ENCODE data around the gene ILK. TPM values are rescaled to one million over a fixed set of nuclear protein-coding genes. Genes with fewer than 3 reads are reported as not detected.

Gene ILK
- total RNA-seq, 1 donor from 2014 or later = 209 TPM

DNA sequence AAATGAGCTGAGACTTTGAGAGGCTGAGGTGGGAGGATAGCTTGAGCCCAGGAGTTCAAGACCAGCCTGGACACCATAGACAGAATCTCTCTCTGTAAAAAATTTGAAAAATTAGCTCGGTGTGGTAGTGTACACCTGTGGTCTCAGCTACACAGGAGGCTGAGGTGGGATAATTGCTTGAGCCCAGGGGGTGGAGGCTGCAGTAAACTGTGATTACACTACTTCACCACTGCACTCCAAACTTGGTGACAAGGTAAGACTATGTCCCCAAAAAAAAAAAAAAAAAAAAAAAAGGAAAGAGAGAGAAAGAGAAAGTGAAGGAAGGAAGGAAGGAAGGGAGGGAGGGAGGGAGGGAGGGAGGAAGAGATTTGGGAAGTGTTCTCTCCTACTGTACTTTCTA lies 25.4 kb upstream of the ILK start:
- no peak overlapping the region for H3K4me3 ChIP-seq (ENCODE audit: insufficient read depth, low read depth, low read length)
- TF ChIP-seq, protein P1, sequence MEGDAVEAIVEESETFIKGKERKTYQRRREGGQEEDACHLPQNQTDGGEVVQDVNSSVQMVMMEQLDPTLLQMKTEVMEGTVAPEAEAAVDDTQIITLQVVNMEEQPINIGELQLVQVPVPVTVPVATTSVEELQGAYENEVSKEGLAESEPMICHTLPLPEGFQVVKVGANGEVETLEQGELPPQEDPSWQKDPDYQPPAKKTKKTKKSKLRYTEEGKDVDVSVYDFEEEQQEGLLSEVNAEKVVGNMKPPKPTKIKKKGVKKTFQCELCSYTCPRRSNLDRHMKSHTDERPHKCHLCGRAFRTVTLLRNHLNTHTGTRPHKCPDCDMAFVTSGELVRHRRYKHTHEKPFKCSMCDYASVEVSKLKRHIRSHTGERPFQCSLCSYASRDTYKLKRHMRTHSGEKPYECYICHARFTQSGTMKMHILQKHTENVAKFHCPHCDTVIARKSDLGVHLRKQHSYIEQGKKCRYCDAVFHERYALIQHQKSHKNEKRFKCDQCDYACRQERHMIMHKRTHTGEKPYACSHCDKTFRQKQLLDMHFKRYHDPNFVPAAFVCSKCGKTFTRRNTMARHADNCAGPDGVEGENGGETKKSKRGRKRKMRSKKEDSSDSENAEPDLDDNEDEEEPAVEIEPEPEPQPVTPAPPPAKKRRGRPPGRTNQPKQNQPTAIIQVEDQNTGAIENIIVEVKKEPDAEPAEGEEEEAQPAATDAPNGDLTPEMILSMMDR (IDR thresholded peaks at IDR 0.05; ENCODE audit: insufficient read depth, low read depth, low read length) = no peak
- no peak for TF ChIP-seq EZH2 (IDR thresholded peaks at IDR 0.05; ENCODE audit: insufficient read depth, low read length)
- H3K9ac ChIP-seq (ENCODE audit: low read length) = no peak overlapping the region
- H2AFZ ChIP-seq (ENCODE audit: low read depth, low read length) = no peak overlapping the region
- H3K27ac ChIP-seq (ENCODE audit: low read depth, low read length) = no peak overlapping the region
- H3K79me2 ChIP-seq (ENCODE audit: insufficient read depth, low read length) = peaks cover 9% of the 10 kb centered on the region
- H3K4me1 ChIP-seq (ENCODE audit: insufficient read depth, low read length) = peaks cover 8% of the 10 kb centered on the region
- no peaks in the 10 kb centered on the region for H3K27me3 Mint-ChIP-seq (ENCODE audit: low read depth, unreplicated experiment)
- peaks cover 6% of the 10 kb centered on the region for H3K9me3 Mint-ChIP-seq (ENCODE audit: unreplicated experiment)
- no peak overlapping the region for H3K4me3 Mint-ChIP-seq (ENCODE audit: unreplicated experiment)
- FAIRE-seq (no peak), DNase-seq (ENCODE audit: low read depth) (no peak)
- H3K36me3 ChIP-seq (ENCODE audit: insufficient read depth, low read length) = no peaks in the 10 kb centered on the region
- H3K36me3 Mint-ChIP-seq (ENCODE audit: low read depth, unreplicated experiment) = peaks cover 12% of the 10 kb centered on the region
- H4K20me1 ChIP-seq (ENCODE audit: insufficient read depth, low read length) = peaks cover 3% of the 10 kb centered on the region
- H3K4me1 Mint-ChIP-seq (ENCODE audit: low read depth, unreplicated experiment) = peaks cover 12% of the 10 kb centered on the region
- no peaks in the 10 kb centered on the region for H3K9me3 ChIP-seq (ENCODE audit: insufficient read depth, low read depth, low read length)
- no peaks in the 10 kb centered on the region for H3K27me3 ChIP-seq (ENCODE audit: insufficient read depth, low read length)
- H3K4me2 ChIP-seq (ENCODE audit: low read length) = no peak overlapping the region
- H3K27ac Mint-ChIP-seq (ENCODE audit: unreplicated experiment) = no peak overlapping the region

DNA sequence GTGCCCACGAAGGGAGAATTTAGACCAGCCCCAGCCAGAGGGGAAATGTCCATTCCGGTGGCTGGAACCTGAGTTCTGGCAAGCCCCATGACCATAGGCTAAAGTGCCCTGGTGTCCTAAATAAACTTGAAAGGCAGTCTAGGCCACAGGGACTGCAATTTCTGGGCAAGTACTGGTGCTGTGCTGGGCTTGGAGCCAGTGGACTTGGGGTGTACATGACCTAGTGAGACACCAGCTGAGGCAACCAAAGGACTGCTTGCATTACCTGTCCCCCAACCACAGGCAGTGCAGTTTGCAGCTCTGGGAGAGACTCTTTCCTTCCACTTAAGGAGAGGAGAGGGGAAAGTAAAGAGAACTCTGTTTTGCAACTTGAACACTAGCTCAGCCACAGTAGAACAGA lies 23.9 kb upstream of the ILK start:
- TF ChIP-seq EZH2 (IDR thresholded peaks at IDR 0.05; ENCODE audit: insufficient read depth, low read length) = no peak
- TF ChIP-seq, protein P1 (IDR thresholded peaks at IDR 0.05; ENCODE audit: insufficient read depth, low read depth, low read length) = no peak
- no peak overlapping the region for H3K4me3 Mint-ChIP-seq (ENCODE audit: unreplicated experiment)
- H3K4me1 Mint-ChIP-seq (ENCODE audit: low read depth, unreplicated experiment) = peaks cover 12% of the 10 kb centered on the region
- Histone ChIP-seq H3K36me3 (ENCODE audit: insufficient read depth, low read length) (no peaks in the 10 kb centered on the region), H3K27me3 (ENCODE audit: insufficient read depth, low read length) (no peaks in the 10 kb centered on the region), H3K4me1 (ENCODE audit: insufficient read depth, low read length) (peaks cover 8% of the 10 kb centered on the region), H2AFZ (ENCODE audit: low read depth, low read length) (no peak overlapping the region), H3K4me2 (ENCODE audit: low read length) (no peak overlapping the region), H3K79me2 (ENCODE audit: insufficient read depth, low read length) (peaks cover 10% of the 10 kb centered on the region), H4K20me1 (ENCODE audit: insufficient read depth, low read length) (peaks cover 3% of the 10 kb centered on the region), H3K9ac (ENCODE audit: low read length) (no peak overlapping the region), H3K4me3 (ENCODE audit: insufficient read depth, low read depth, low read length) (no peak overlapping the region), H3K27ac (ENCODE audit: low read depth, low read length) (no peak overlapping the region), H3K9me3 (ENCODE audit: insufficient read depth, low read depth, low read length) (peaks cover 3% of the 10 kb centered on the region)
- DNase-seq (ENCODE audit: low read depth) (no peak), FAIRE-seq (no peak)
- peaks cover 23% of the 10 kb centered on the region for H3K36me3 Mint-ChIP-seq (ENCODE audit: low read depth, unreplicated experiment)
- peaks cover 14% of the 10 kb centered on the region for H3K9me3 Mint-ChIP-seq (ENCODE audit: unreplicated experiment)
- H3K27ac Mint-ChIP-seq (ENCODE audit: unreplicated experiment) = no peak overlapping the region
- H3K27me3 Mint-ChIP-seq (ENCODE audit: low read depth, unreplicated experiment) = no peaks in the 10 kb centered on the region

DNA sequence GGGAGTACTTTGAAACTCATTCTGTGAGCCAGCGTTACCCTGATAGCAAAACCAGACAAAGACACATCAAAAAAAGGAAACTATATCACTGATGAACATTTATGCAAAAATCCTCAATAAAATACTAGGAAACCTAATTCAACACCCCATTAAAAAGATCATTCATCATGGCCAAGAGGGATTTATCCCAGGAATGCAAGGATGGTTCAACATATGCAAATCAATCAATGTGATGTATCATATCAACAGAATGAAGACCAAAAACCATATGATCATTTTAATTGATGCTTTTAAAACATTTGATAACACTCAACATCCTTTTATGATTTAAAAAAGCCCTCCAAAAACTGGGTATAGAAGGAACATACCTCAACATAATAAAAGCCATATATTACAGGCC lies 20.0 kb upstream of the ILK start:
- Mint-ChIP-seq H3K27me3 (ENCODE audit: low read depth, unreplicated experiment) (no peaks in the 10 kb centered on the region), H3K4me3 (ENCODE audit: unreplicated experiment) (no peak overlapping the region), H3K9me3 (ENCODE audit: unreplicated experiment) (peaks cover 19% of the 10 kb centered on the region), H3K27ac (ENCODE audit: unreplicated experiment) (no peak overlapping the region), H3K4me1 (ENCODE audit: low read depth, unreplicated experiment) (no peaks in the 10 kb centered on the region), H3K36me3 (ENCODE audit: low read depth, unreplicated experiment) (peaks cover 29% of the 10 kb centered on the region)
- Histone ChIP-seq H3K4me1 (ENCODE audit: insufficient read depth, low read length) (no peaks in the 10 kb centered on the region), H3K9me3 (ENCODE audit: insufficient read depth, low read depth, low read length) (peaks cover 3% of the 10 kb centered on the region), H3K36me3 (ENCODE audit: insufficient read depth, low read length) (no peaks in the 10 kb centered on the region), H3K9ac (ENCODE audit: low read length) (no peak overlapping the region), H3K4me3 (ENCODE audit: insufficient read depth, low read depth, low read length) (no peak overlapping the region), H3K79me2 (ENCODE audit: insufficient read depth, low read length) (peaks cover 10% of the 10 kb centered on the region), H3K27ac (ENCODE audit: low read depth, low read length) (no peak overlapping the region), H3K4me2 (ENCODE audit: low read length) (no peak overlapping the region), H4K20me1 (ENCODE audit: insufficient read depth, low read length) (no peaks in the 10 kb centered on the region), H3K27me3 (ENCODE audit: insufficient read depth, low read length) (no peaks in the 10 kb centered on the region), H2AFZ (ENCODE audit: low read depth, low read length) (no peak overlapping the region)
- TF ChIP-seq, protein P1 (IDR thresholded peaks at IDR 0.05; ENCODE audit: insufficient read depth, low read depth, low read length) = no peak
- TF ChIP-seq EZH2 (IDR thresholded peaks at IDR 0.05; ENCODE audit: insufficient read depth, low read length) = no peak
- DNase-seq (ENCODE audit: low read depth) (no peak), FAIRE-seq (peak; percentile 9)
